Effector CD4-positive, alpha-beta T cell (primary cell): ENCODE results near the gene IFI44L.

Experiments
- DNase-seq: peaks from one replicate; pipeline ENCODE4 v3.0.0-alpha.2; 2020

Gene IFI44L

DNA sequence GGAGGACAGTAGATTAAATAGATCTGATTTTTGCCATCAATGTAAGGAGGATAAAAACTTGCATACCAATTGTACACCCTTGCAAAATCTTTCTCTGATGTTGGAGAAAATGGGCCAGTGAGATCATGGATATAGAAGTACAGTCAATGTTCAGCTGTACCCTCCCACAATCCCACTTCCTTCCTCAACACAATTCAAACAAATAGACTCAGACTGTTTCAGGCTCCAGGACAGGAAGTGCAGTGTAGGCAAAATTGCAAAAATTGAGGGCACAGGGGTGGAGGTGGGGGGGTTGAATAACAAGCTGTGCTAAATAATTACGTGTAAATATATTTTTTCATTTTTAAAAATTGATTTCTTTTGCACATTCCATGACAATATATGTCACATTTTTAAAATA, 25.5 kb downstream of the IFI44L start:
- no peak for DNase-seq

DNA sequence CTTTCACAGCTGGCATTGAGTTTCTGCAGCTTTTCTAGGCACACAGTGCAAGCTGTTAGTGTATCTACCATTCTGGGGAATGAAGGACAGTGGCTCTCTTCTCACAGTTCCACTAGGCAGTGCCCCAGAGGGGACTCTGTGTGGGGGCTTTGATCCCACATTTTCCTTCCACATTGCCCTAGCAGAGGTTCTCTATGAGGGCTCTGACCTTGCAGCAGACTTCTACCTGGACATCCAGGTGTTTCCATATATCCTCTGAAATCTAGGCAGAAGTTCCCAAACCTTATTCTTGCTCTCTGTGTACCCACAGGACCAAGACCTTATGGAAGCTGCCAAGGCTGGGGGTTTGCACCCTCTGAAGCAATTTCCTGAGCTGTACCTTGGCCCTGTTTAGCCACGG, 27.0 kb downstream of the IFI44L start:
- no peak for DNase-seq

DNA sequence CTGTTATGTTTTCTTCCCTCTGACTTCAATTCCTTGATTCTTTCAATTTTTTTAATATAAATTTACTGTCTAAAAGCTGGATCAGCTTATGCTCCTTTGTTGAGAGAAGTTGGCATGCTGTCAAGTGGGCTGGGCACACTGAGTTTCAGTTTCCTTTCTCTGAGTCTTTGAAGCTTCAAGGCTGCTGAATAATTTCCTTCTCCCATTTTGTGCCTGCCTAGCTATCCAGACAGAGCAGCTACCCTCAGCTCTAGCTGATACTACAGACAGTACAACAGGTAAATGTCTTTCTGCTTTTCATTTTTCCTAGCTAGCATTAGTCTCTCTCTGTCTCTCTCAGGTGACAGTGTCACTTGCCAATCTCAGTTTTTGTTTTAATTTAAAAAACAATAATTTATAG, 29.4 kb downstream of the IFI44L start, which contains the start of gene IFI44:
TSS of gene IFI44 (plus strand) at position 204 of the 400 bp plus-strand sequence. CDS start 365 bp downstream, outside the sequence.
- peak; percentile 65 for DNase-seq

DNA sequence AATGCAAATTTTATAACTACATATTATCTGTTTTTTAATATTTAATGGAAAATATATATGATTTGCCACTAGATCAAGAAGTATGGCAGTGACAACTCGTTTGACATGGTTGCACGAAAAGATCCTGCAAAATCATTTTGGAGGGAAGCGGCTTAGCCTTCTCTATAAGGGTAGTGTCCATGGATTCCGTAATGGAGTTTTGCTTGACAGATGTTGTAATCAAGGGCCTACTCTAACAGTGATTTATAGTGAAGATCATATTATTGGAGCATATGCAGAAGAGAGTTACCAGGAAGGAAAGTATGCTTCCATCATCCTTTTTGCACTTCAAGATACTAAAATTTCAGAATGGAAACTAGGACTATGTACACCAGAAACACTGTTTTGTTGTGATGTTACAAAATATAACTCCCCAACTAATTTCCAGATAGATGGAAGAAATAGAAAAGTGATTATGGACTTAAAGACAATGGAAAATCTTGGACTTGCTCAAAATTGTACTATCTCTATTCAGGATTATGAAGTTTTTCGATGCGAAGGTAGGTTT, 29.9 kb downstream of the IFI44L start:
- no peak for DNase-seq

DNA sequence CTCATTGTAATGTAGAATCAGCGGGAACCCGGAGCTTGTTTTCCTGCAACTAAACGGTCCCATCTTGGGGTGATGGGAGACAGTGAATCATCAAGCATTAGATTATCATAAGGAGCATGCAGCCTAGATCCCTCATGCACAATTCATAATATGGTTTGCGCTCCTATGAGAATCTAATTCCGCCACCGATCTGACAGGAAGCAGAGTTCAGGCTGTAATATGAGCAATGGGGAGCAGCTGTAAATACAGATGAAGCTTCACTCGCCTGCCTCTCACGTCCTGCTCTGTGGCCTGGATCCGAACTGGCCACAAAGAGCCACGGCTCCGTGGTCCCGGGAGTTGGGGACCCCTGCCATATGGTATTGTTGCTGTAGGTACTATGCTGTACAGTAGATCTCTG, 31.0 kb downstream of the IFI44L start:
- peak; percentile 8 for DNase-seq

DNA sequence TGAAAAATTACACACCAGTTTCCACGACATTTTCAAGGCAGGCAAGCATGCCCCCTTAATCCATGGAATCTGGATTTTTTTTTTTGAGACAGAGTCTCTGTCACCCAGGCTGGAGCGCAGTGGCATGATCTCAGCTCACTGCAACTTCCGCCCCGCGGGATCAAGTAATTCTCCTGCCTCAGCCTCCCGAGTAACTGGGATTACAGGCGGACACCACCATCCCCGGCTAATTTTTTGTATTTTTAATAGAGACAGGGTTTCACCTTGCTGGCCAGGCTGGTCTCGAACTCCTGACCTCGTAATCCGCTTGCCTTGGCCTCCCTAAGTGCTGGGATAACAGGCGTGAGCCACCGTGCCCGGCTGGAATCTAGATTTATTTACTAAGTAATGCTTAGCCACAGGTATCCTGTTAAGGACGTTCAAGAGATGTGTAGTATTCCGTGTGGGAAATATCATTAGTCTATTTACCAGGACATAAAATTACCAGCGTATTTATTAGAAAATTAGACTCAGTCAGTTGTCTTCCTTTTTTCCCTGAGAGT, 31.8 kb downstream of the IFI44L start:
- DNase-seq = no peak

DNA sequence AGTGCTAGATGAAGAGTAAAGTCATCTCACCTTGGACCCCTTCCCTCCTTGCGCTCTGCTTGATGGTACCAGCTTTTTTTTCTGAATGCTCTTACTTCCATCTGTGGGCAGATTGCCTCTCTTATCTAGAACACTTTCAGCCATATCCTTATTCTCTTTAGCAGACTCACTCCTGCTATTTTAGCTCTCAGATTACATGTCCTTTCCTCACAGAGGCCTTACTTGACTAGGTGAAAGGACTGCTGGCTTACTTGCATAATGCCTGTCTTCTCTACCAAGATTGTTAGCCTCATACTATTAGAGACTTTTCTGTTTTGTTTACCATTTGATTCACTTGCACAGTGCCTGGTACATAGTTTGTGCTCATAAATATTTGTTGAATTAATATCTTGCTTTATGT, 38.7 kb downstream of the IFI44L start:
- DNase-seq = no peak

DNA sequence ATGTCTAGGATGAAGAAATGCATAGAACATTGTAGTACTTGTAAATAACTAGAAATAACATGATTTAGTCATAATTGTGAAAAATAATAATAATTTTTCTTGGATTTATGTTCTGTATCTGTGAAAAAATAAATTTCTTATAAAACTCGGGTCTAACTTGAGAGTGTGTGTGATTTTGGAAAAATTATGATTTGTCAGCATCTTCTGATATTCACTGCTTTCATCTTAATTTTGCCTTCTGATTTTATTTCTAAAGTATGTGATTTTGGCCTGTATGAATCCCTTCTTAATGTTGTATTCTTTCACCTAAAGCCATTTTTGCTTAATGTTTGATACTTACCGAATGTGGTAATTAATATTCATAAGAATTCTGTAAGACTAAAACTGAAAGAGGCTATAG, 43.7 kb downstream of the IFI44L start:
- DNase-seq = no peak

DNA sequence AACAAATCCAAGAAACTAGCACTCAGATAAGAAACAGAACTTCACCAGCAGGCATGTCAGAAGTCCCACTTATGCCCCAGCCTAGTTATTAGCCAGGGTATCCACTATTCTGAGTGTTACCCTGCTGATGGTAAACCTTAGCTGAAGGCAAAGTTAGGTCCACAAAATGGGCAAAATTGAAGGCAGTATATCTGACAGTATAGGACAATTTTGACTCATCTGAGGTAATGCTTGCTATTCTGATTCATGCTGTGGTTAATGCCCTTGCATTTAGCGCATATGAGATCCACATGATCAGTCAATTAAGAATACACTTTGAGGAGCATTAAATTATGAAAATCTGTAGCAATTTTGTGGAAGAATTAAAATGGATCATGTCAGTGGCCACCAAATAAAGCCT, 44.5 kb downstream of the IFI44L start:
- DNase-seq = no peak

DNA sequence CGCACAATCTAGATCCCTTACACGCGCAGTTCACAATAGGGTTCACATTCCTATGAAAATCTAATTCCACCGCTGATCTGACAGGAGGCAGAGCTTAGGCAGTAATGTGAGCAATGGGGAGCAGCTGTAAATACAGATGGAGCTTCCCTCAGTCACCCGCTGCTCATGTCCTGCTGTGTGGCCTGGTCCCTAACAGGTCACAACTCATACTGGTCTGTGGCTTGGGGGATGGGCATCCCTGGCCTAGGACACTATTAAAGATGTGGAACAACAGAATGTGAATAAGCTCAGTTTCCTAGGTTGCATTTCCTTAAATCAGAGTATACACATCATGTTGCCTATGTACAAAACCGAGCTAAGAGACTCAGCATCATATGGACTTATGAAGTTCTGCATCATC, 45.6 kb downstream of the IFI44L start:
- DNase-seq = no peak

DNA sequence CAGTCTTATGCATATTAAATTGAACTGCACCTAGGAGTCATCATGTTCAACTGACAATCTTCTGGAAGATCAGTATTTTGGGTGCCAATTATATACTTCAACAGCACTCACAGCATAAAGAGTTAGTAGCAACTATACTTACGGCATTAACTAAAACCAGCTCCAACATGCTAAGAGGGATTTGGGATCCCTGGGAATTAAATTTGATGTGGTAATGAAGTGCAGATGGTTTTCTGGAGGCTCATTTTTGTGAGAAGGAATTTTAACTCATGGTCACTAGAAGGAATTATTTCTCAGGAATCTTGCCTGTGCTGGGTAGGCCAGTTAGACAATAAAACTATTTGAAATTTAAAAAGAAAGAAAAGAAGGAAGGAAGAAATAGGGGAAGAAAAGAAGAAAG, 47.7 kb downstream of the IFI44L start:
- no peak for DNase-seq

DNA sequence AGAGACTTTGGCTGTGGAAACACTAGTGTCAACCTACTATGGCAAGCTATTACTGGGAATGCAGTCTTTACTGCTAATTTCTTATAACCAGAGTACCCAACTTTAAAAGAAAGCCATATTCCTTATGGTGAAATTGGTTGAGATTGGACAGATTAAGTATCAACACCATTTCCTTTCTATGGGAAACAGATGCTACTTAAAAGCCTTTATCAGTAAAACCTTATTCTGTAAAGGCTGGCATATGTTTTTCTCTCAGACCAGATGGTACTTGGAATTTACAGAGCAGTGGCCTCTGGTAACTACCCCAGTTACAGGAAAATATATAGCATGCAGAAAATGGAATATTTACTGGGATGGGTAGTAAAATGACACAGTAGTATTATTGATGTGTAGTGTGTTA, 48.2 kb downstream of the IFI44L start:
- DNase-seq = no peak

DNA sequence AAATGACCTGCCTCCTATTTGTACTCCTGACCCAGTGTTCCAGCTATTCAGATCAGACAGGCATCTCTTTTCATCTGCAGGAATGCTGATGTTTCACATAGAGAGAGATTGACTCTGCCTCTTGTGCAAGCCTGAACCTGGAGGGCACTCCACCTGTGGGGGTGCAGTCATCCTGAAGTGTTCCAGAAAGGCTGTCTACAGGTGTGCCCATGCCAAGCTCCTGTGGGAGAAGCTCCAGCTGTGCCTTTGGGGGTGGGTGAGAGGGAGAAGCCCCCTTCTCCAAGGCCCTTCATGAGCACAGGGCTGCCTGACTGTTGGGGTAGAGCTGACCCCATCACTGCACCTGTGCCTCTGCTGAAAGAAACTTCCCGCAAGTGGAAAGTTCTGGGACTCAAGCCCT, 52.2 kb downstream of the IFI44L start:
- DNase-seq = no peak

DNA sequence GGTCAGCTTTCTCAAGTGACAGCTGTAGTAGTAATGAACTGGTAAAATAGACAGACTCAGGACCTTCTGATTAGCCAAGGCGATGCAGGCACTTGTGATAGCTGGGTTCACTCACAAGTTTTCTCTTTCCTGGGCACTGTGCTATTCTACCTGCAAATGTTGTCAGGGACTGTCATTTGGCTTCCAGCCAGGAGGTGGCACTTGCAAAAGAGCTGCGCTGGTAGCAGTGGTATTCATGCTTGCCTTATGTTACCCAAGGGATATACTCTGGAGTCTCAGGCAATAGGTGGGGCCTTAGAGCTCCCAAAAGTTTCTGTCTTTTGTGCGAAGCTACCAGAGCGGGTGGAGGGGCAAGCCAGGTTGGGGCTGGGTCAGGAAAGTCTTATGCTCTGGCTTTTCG, 52.9 kb downstream of the IFI44L start:
- DNase-seq = no peak

DNA sequence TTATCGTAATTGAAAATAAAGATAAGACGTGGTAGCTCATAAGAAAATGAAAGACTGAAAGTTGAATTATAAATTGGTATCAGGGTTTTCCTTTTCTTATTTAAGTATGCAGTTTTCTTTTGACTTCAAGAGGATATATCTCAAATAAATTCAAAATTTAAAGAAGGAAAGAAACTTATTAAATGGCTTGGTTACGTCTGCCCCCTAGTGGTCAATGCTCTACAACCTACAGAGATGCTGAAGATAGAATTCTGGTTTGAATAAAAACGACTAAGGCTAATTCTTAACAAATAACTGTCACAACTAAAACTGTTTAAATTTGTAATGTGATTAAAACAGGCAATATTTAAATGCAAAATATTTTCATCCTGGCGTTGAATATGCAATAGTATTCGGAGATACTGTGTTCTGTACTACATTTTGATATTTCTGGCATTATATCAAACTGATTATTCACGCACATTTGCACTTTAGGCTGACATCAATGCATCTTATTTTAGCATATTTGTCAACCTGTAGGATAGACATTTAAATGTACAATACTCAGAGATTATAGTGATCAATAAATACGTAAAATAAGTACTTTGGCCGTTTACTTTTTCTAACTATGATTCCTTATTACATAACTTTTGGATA, 56.2 kb downstream of the IFI44L start:
- peak; percentile 57 for DNase-seq

DNA sequence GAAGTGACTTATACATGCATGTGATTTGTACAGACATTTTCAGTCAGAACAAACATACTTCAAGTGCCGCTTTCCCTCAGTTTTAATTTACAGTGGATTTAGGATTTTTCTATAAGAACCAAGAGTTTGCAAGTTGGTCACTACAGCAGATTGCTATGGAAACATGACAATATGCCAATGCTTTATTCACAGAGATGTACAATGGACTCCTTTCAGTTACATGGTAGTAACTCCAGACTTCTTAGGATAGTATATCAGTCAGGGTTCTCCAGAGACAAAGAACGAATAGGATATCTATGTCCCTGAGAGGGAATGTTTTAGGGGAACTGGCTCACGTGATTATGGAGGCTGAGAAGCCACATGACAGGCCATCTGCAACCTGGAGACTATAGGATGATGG, 56.7 kb downstream of the IFI44L start:
- no peak for DNase-seq

DNA sequence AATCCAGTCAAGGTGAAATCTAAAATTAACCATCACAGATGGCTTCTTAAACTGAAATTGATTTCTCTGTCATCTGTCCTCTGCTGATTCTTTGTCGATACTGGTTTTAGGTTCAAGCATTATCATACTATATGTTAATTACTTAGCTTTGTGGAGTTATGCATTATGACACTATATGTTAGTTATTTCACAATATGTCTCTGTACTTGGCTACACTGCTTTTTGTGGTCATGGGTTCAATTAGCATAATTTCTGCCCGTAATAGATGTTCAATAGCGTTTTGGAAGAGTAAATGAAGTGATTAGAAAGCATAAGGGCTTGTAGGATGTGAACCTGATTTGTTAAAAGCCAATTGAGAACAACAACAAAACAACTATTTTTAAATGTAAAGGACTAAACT, 57.5 kb downstream of the IFI44L start:
- no peak for DNase-seq

DNA sequence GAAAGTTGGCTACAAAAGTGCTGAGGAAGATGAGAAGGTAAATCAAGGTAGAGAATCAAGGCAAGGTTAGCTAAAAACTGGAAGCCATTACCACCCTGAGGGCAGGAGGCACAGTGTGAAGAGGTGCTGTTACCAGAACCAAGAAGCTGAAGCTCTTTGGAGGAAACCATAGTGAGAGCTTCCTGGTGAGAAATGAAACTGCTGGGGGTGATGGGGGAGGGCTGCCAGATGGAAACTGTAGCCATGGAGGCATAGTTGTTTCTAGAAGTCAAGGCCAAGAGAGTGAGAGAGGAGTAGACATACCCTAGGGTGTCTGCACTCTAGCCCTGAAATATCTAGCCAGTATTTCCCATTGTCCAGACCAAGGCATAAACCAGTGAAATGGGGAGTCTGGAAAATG, 58.1 kb downstream of the IFI44L start:
- DNase-seq = no peak

DNA sequence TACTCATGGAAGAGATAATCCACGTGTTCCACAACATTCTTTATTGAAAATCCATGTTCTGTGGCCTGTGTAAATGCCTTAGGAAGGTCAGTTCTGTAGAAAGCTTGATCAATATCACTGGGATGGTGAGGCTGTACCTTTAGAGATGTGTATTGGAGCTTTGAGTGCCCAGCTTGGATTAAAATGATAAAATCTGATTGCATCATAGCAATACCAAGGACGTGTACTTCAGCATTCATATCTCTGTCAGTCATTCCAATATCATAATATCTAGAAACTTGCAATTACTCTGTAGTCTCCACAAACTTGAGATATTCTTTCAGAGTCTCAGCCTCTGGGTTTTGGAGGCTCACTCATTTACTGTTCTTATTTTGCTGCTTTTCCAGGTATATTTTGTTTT, 61.0 kb downstream of the IFI44L start:
- no peak for DNase-seq

DNA sequence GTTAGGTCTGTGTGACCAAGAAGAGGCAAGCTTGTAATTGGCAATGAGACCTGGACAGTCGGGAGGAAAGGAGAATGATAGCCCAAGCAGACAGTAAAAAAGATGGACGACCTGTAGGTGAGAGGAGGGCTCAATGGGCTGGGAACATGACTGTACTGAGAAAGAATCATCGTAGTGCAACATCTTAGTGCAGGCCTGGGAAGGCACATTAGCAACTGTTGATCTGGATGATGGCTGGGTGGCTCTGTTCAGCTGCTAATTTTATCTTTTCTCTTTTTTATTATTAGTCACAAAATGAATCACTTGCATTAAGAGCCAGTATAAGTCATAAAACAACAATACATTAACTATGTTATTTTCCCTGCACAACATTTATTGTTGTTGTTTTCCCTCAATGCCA, 62.2 kb downstream of the IFI44L start:
- DNase-seq = no peak

DNA sequence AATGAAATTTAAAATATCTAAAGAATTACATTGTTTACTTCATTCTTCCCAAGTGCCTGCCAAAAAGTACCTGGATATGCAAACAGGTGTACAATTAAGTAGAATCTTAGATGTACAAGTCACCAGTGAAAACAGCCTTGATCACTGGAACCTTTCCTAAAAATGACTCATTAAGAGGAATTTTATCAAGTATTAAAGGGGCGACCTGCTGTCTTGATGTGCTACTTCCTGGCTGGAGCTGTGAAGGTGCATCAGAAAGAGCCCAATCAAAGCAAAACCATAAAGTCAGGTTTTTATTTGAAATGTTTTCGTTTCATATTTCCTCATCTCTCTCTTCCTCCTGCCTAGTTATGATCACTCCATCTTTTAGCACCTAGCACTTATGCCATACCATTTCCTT, 62.8 kb downstream of the IFI44L start:
- DNase-seq = no peak

DNA sequence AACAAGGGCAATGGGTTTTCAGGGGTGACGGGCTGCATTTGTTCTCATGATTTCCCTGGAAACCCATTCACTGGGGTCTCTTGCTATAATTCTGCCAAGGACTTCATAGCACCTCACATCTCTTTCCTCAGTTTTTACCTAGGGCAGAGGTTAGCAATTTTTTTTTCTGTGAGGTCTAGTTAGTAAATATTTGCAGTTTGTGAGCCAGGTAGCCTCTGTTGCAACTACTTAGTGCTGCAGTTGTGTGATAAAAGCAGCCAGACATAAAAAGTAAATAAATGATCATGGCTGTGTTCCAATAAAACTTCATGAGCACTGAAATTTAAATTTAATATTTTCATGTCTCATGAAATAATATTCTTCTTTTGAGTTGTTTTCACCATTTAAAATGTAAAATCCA, 67.1 kb downstream of the IFI44L start:
- DNase-seq = no peak

DNA sequence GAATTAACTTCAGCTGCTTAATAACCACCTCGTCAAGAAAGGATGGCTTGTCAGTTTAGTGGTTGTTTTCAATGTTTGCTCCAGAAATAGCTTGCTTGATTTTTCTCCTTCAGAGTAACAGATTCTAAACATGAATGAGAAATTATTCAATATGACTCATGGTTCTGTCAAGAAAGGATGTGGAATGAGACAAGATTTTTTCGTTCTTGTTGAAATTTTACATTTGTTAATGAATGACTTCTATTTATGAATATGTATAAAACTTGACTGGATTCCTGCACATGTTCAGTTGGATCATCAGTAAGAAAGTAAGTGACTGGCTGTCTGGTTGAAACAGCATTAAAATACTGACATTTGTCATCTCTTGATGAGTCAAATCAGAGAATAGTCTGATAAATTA, 67.7 kb downstream of the IFI44L start:
- no peak for DNase-seq

DNA sequence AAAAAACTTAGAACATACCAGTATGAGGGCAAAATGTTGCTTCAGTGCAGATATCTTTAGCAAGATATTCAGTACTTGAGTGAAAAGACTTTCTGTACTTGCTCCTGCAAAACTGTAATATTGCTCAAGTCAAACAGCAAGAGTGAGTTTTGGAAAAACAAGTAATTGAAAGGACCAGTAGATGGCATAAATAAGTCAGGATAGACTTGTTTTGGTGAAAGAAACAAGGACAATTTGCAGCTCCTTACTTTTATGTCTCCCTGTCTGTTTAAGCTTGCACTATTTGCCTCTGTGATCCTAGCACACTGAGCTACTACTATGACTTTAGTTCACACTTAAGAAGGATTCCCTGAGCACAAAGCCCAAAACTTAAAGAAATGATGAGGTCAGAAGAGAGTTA, 68.4 kb downstream of the IFI44L start:
- DNase-seq = no peak

DNA sequence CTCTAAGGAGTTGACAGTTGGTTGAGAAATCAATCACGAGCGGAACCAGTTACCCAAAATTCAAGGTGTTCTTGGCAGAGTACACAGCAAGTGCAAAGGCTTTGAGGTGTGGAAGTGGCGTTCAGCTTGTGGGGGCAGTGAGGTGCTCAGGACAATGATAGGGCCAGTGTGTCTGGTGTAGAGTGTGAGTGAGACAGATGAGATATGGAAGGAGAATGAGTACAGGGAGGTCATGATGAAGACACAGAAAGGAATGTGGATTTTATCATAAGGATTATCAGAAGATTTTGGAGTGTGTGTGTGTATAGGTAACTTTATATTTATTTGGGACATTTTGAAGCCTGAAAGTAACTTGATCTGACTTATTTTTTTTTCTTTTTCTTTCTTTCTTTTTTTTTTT, 70.3 kb downstream of the IFI44L start:
- DNase-seq = no peak
